Left lung (tissue), 10 donors: Measurements from ENCODE around the gene TBC1D10A. TPM values are rescaled to one million over a fixed set of nuclear protein-coding genes. Genes with fewer than 3 reads are reported as not detected.

Experiments
- ATAC-seq: fragments of 200-7000 bp; cut with Tn5 transposase; one replicate; pipeline ENCODE4 v1.9.1; 2020; ENCODE audit warnings: moderate library complexity
- DNase-seq, 4 donors: peaks; one replicate each; pipeline ENCODE4 v3.0.0-alpha.2; 2013 to 2020
- H3K27ac ChIP-seq, 2 donors: fragments of 200-600 bp; sonication (generic) in 1 of 2; one replicate each; pipeline versions ENCODE4 v1.5.0 to v1.8.0; 2020 to 2021
- H3K27me3 ChIP-seq, 2 donors: fragments of 200-600 bp; sonication (generic) in 1 of 2; one replicate each; pipeline versions ENCODE4 v1.5.0 to v1.8.0; 2020 to 2021
- H3K36me3 ChIP-seq, 2 donors: fragments of 200-600 bp; sonication (generic) in 1 of 2; one replicate each; pipeline versions ENCODE4 v1.5.0 to v1.8.0; 2020 to 2021
- H3K4me1 ChIP-seq, 2 donors: fragments of 200-600 bp; one replicate each; pipeline ENCODE4 v1.8.0; 2021
- H3K4me3 ChIP-seq, 2 donors: fragments of 200-600 bp; sonication (generic) in 1 of 2; one replicate each; pipeline versions ENCODE4 v1.5.0 to v1.8.0; 2020 to 2021; ENCODE audit warnings: mild to moderate bottlenecking in 1 of 2
- H3K9me3 ChIP-seq, 2 donors: fragments of 200-600 bp; sonication (generic) in 1 of 2; one replicate each; pipeline versions ENCODE4 v1.5.0 to v1.8.0; 2020 to 2021
- CTCF ChIP-seq, 2 donors: fragments of 200-600 bp; sonication (generic) in 1 of 2; IDR thresholded peaks; one replicate each; pipeline versions ENCODE4 v1.5.0 to v1.8.0; 2021; ENCODE audit warnings: antibody characterized with exemption in 2 of 2
- intact Hi-C, 2 donors: fragments of 100-400 bp; cut with DNase I; formaldehyde crosslinking; loops; one replicate each; pipeline versions ENCODE4 v1.11.2 to v1.14.2; 2022
- polyA plus RNA-seq, 6 donors: library from polyadenylated mRNA; unstranded; fragments of 120-200 nt; gene quantifications; one replicate each; pipeline ENCODE4 v1.2.1, GENCODE V29; 2013; ENCODE audit not compliant: insufficient read length in 6 of 6
- total RNA-seq, 2 donors: library from RNA; stranded (reverse); fragmentation: NEBNext Ultra II Directional; extraction: Animal tissue kit (Norgen Biotek cat#: 25700); gene quantifications; one replicate each; pipeline ENCODE4 v1.2.1, GENCODE V29; 2021
- donor health status: DM: no; HTN: yes; CAD: no.
- donor health status: DM: no; HTN: no; CAD: no.

The TBC1D10A gene
- total and polyA plus RNA-seq, 8 donors = 15.4 to 25.4 (median 18.2) TPM

- no peak for TF ChIP-seq CTCF (IDR thresholded peaks at IDR 0.05)
- no peak for ATAC-seq
- H3K27me3 ChIP-seq = no peaks in the 10 kb centered on the region
- H3K4me1 ChIP-seq = peaks cover 32 to 49% of the 10 kb centered on the region in 2 donors
- H3K27ac ChIP-seq = peak overlapping the region in 1 of 2 donors; percentile 39
- no peak for DNase-seq
- H3K4me3 ChIP-seq = no peak overlapping the region
- intact Hi-C loops = no loop called here
- H3K36me3 ChIP-seq = peaks cover 0 to 85% of the 10 kb centered on the region in 2 donors
- H3K9me3 ChIP-seq = no peaks in the 10 kb centered on the region
Observed at GRCh38 chr22:30294830-30295229, 31.9 kb downstream of the TBC1D10A start.

GRCh38 chr22:30294066-30294465, 32.7 kb downstream of the TBC1D10A start:
- H3K27me3 ChIP-seq = no peaks in the 10 kb centered on the region
- DNase-seq (no peak), ATAC-seq (no peak)
- intact Hi-C loops = no loop called here
- peaks cover 32 to 47% of the 10 kb centered on the region in 2 donors for H3K4me1 ChIP-seq
- no peaks in the 10 kb centered on the region for H3K9me3 ChIP-seq
- TF ChIP-seq CTCF (IDR thresholded peaks at IDR 0.05) = no peak
- H3K36me3 ChIP-seq = peaks cover 0 to 77% of the 10 kb centered on the region in 2 donors
- H3K4me3 ChIP-seq = no peak overlapping the region
- no peak overlapping the region for H3K27ac ChIP-seq

GRCh38 chr22:30293026-30293425, 33.7 kb downstream of the TBC1D10A start:
- intact Hi-C loops = no loop called here
- ATAC-seq = no peak
- Histone ChIP-seq H3K36me3 (peaks cover 0 to 66% of the 10 kb centered on the region in 2 donors), H3K27me3 (no peaks in the 10 kb centered on the region), H3K4me3 (no peak overlapping the region), H3K4me1 (peaks cover 37 to 56% of the 10 kb centered on the region in 2 donors), H3K9me3 (no peaks in the 10 kb centered on the region), H3K27ac (peak overlapping the region in 1 of 2 donors; percentile 88)
- no peak for TF ChIP-seq CTCF (IDR thresholded peaks at IDR 0.05)
- DNase-seq = no peak

- intact Hi-C loops = no loop called here
- TF ChIP-seq CTCF (IDR thresholded peaks at IDR 0.05) = no peak
- no peak overlapping the region for H3K4me3 ChIP-seq
- ATAC-seq = no peak
- H3K27ac ChIP-seq = peak overlapping the region; percentile 87 to 88
- H3K9me3 ChIP-seq = no peaks in the 10 kb centered on the region
- H3K4me1 ChIP-seq = peaks cover 35 to 56% of the 10 kb centered on the region in 2 donors
- peaks cover 0 to 59% of the 10 kb centered on the region in 2 donors for H3K36me3 ChIP-seq
- no peaks in the 10 kb centered on the region for H3K27me3 ChIP-seq
- DNase-seq = peak in 1 of 4 donors; percentile 56
Observed at GRCh38 chr22:30292069-30292970, 34.4 kb downstream of the TBC1D10A start.
